Stimulated activated CD4-positive, alpha-beta T cell treated with anti-CD3 and anti-CD28 coated beads, Interleukin-4, amount 100 ng/mL, for 4 hours (primary cell): Measurements from ENCODE around the gene HDAC9.

ENCODE experiments used
- DNase-seq, 2 experiments: peaks; one replicate each; pipeline ENCODE4 v3.0.0-alpha.2; 2020

HDAC9 gene

GRCh38 chr7:18526368-18526878 lies 30.9 kb downstream of the HDAC9 start:
- DNase-seq = no peak

GRCh38 chr7:18529239-18529638 lies 33.7 kb downstream of the HDAC9 start:
- no peak for DNase-seq

- DNase-seq = no peak
Observed at GRCh38 chr7:18530224-18531179, 35.0 kb downstream of the HDAC9 start.

GRCh38 chr7:18531539-18531938 lies 36.0 kb downstream of the HDAC9 start:
- no peak for DNase-seq

DNA sequence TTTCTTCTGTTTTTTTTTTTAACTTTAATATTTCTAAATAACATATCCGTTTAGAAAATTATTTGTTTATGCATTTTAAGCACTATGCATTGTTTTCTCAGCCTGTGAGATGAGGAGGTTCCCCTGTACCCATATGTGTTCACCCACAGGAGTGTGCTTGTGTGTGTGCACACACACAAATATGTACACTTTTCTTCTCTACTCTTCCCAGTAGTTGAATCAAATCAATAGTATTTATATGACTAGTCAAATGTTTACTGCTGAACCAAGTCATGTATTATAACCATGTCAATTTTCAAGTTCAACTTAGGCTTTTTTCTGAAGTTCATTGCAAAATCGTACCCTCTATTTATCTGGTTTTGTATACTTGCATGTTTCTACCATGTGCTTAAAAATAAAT lies 37.3 kb downstream of the HDAC9 start:
- DNase-seq = no peak

DNA sequence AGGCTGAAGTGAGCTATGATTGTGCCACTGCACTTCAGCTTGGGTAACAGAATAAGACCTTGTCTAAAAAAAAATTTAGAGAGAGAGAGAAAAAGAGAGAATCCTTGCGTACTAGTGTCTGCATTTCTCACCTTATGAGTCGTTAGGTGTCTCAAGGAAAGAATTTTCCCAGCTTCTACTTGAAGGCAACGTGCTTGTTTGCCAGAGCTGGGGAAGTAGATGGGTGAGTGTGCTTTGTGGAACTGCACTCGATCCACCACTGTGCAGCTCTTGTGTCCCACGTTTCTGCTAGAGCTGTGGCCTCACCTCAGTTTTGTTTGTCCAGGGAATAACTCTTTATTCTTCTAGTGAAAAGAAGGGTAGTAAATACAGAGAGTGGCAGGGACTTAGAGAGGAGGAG lies 38.9 kb downstream of the HDAC9 start:
- no peak for DNase-seq

DNA sequence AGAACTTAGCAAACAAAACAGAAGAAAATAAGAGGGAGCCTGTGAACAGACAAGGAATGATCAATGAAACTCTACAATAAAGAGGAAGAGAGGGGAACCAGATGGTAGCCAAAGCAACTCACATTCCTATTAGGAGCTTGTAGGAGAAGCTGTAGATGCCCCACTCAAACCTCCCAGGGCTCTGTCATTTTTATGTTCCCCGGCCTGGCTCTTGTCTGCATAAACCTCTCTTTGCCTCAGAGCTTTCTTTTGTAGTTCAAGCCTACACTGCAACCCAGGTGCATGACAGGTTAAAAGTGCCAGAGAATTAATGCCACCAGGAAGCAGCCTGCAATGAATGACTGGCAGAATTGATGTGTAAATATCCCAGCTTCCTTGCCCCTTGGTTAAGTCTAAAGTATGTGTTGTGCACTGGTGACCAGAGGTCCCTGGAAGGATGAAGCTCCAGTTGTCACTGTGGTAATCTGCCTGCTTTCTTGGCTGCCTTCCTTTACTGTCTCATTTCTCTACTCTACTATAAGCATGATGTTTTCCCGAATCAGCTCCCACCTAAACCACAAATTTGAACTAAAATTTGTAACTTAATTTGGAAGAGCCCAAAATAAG lies 40.4 kb downstream of the HDAC9 start:
- no peak for DNase-seq

- DNase-seq = no peak
Observed at GRCh38 chr7:18536486-18536885, 40.9 kb downstream of the HDAC9 start.

DNA sequence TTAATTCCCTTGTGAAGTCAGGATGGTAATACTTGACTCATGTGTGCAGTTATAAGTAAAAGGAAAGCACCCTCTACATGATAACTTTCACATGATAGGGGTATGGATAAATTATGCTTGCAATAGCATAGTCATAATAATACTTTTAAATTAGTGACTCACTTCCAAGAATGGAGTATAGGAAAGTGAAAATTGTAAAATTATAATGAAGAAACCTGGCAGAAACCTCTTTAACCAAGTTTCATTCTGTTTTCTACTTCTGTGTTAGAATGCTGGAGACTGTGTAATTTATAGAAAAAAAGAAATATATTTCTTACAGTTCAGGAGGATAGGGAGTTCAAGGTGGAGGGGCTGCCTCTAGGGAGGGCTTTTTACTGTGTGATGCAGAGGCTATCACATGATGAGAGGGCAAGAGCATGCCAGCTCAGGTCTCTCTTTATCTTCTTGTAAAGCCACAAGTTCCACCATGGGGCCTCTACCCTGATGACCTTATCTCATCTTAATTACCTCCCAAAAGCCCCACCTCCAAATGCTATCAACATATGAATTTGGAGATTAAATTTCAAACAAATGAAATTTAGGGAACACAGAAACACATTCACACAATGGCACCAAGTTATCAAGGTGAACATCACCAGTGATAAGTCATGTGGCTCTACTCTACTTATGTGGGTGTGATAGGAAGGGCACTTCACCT lies 43.2 kb downstream of the HDAC9 start:
- no peak for DNase-seq

DNA sequence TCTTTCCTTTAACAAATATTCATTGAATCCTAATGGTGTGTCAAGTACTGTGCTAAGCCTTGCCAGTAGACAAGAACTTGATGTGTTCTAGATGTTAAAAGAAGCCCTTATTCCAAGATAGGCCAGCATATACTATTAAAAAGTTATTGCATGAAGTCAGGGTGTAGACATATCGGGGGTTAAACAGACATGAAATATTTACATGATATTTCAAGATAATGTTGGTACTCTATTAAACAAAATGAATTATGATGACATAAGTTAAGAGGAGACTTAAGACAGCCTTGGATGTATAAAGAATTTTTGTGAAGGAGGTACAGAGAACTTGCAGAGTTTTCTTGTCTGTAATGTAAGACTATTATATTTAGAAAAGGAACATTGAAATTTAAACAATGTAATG lies 44.8 kb downstream of the HDAC9 start:
- no peak for DNase-seq

DNA sequence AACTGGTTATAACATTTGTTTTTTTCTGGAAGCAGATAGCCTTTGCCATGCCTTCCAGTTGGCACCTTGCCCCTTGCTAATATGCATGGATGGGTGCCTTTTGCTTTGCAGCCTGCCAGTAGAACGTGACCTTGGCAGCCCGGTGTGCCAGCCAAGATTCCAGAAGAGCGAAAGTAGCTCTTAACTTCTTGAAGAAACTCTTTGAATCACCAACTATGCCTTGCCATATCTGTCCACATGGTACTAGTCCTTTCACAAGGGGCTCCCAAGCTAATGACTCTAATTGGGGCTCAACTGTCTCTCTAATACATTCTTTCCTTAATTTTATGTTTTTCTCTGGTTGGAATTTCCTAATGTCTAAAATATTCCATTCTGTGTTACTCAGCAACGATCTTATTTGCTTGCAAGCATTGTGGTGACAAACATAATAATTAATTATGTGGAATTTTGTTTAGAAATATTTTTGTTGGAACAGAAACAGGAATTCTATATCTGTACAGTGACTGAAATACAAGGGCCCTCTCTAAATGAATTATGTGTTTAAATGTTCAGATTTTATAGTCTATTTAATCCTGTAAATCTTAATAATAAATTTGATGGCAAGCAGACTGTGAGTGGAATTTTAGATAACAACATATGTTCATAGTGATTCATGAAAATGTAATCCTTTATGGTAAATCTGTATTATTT lies 45.8 kb downstream of the HDAC9 start:
- no peak for DNase-seq

- DNase-seq = no peak
Observed at GRCh38 chr7:18541871-18542212, 46.3 kb downstream of the HDAC9 start.

GRCh38 chr7:18546576-18546975 lies 51.0 kb downstream of the HDAC9 start:
- DNase-seq = no peak

- DNase-seq = no peak
Observed at GRCh38 chr7:18547509-18548187, 52.1 kb downstream of the HDAC9 start.

DNA sequence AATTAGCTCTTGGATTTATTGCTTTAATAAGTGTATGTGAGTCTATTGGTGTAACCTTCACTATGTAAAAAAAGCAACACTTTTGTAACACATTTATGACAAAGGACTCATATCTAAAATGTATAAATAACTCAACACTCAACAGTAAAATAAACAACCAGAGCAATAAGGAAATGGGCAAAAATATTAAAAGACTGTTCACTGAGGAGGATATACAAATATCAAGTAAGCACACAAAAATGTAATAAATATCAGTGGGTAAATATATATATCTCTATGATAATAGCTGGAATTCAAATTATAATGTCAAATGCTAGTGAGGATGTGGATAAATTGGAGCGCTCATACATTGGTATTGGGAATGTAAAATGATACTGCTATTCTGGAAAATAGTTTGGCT lies 53.0 kb downstream of the HDAC9 start:
- DNase-seq = no peak

GRCh38 chr7:18550574-18550973 lies 55.0 kb downstream of the HDAC9 start:
- no peak for DNase-seq

DNA sequence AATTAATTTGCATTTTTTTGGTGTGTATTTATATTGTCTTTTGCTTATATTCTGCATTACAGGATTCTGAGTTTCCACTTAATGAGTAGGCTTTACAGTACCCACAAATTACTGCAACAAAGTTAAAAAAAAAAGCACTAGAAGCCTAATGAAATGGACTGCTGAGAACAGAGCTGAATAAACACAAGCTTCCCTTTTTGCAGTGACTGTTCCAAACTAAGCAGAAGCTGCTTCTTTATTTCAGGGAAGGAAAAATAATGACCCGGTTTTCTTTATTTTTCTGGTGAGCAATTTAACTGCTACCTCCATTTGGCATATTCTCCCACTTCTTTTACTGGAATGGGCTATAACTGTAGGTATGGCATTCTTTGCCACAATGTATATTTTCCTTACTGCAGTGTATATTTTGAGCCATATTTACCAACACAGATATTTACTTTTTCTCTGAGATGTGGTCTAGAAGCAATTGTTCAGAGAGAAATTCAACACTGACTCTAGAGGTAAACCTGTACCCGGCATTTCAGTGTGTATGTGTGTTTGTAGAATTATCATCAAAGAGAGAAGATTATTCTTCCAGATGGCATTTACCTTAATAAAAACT lies 56.9 kb downstream of the HDAC9 start:
- DNase-seq = no peak

DNA sequence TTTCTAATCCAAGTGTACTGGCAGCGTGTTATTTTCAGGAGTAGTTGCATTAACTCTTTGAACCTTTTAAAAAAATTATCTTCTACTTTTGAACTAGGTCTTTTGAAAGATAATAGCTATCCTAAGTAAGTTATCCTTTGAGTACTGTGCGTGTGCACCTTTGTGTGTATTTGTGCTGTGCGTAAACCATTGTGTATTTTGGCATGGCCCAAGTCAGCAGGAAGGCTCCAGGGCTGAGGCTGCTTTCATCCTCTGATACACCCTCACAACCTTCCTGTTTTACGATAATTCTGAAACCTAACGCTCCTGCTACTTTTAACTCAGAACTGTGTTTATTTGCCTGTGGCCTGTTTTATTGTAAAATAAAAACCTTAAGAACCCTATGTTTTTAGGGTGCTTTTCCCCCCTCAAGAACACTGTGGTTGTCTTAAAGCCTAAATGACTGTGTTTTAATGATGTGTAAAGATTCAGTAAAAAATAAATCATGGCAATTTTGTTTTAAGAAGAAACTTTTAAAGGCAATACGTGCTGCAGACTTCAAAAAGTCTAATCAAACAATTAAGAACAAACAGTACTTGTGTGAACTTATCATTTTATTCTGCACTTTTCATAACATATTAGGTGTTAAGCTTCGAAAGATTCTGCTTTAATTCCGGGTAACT lies 57.5 kb downstream of the HDAC9 start:
- DNase-seq = no peak

DNA sequence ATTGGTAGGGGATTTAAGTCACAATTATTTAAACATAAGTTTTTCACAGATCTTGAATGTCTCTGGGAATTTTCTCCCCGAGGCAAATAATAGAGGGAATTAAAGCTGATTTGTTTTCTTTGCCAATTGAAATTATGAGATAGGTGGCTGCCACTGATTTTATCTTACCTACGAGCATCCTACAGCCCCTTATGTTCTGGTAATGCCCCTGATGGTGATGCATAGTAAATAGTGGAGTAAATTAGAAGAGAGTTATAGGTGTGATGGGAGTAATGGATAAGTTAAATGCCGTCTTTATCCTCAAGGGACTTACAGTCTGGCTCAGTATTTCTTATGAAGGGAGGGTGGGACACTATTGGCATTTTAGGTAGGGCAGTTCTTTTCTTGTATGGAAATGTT lies 58.1 kb downstream of the HDAC9 start:
- DNase-seq = no peak

DNA sequence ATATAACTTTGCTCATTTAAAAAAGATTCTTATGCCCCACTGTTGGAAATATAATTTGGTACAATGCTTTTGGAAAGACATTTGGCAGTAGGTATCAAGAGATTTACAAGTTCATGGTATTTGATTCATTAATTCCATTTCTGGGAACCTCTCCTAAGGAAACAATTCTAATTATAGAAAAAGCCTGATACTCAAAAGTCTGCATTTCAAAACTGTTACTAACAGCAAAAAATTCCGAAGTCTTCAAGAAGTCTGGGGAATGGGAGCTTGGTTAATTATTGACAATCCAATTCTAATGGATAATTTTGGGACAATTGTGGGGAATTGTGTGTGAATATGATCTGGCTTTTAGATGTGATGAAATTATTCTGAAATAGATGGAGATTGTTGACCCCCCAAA lies 59.6 kb downstream of the HDAC9 start:
- no peak for DNase-seq

DNA sequence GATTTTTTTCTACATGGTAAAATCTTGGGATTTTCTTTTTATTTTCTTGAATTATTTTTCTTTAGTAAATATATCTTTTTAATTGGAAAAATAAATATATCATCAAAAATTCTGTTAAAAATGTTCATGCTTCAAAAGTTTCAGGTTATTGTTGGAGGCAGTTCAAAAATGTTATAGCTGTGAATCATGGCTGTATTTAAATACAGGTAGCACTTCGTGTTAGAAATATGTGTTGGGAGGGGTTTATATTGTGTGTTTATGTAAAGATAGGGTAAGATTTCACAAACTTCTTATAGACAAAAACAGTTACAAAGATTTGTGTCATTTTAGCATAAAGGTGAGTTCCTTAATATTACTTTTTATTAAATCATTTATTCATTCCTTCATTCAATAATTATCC lies 60.4 kb downstream of the HDAC9 start:
- no peak for DNase-seq

GRCh38 chr7:18558503-18558902 lies 63.0 kb downstream of the HDAC9 start:
- DNase-seq = no peak
